Heart left ventricle (tissue), 13 donors: ENCODE data around the gene AKIP1.

ENCODE experiments used
- CTCF ChIP-seq, 12 donors: fragments of 200-600 bp; sonication (generic) in 4 of 12; IDR thresholded peaks; one replicate each; pipeline versions ENCODE4 v1.5.0 to v1.8.0; 2018 to 2022; ENCODE audit warnings: antibody characterized with exemption in 12 of 12, mild to moderate bottlenecking in 5 of 12
- POLR2A ChIP-seq, 2 donors: fragments of 450-650 bp; IDR thresholded peaks; one replicate each; pipeline ENCODE4 v1.6.1; 2017; ENCODE audit warnings: antibody characterized with exemption in 2 of 2, mild to moderate bottlenecking in 2 of 2, moderate library complexity in 2 of 2
- donor health status: ischemic (EF 13 %, LVEDD 7.1; RV severe dilation, severe dysfunction).
- donor health status: DM: no; HTN: yes; CAD: no.
- donor health status: DM: no; HTN: no; CAD: no.
- donor health status: ischemic (EF 25% LVEDD 6.9; RV normal size, moderate dysfunction).
- donor health status: ischemic (EF 25% LVEDD 5.7; RV mildly dilated, moderate dysfunction).
- donor health status: ischemic (EF 35%, LVEDD 5.7; RV mildly dilated, moderate dysfunction).
- donor health status: nonischemic (EF 11% LVEDD 7.7; RV severe dilation, severe dysfunction).
- donor health status: DM: yes; HTN: yes; CAD: no.
- donor health status: PGD.
- donor health status: ischemic (EF 29% LVEDD 5.4; RV normal size, mild dysfunction).
- donor health status: nonischemic (EF 23%, LVEDD 6.1; RV moderate dilation, normal function).

GRCh38 chr11:8937659-8938058, 26.7 kb downstream of the AKIP1 start:
- no peak for TF ChIP-seq CTCF (IDR thresholded peaks at IDR 0.05)
- TF ChIP-seq POLR2A (IDR thresholded peaks at IDR 0.05): no peak
